T-helper 2 cell (primary cell): ENCODE results near the gene MRAS.

Experiments used
- DNase-seq, 5 experiments: peaks; one replicate each; pipeline versions ENCODE4 v3.0.0 to v3.0.0-alpha.2; 2012 to 2022

Gene MRAS

DNA sequence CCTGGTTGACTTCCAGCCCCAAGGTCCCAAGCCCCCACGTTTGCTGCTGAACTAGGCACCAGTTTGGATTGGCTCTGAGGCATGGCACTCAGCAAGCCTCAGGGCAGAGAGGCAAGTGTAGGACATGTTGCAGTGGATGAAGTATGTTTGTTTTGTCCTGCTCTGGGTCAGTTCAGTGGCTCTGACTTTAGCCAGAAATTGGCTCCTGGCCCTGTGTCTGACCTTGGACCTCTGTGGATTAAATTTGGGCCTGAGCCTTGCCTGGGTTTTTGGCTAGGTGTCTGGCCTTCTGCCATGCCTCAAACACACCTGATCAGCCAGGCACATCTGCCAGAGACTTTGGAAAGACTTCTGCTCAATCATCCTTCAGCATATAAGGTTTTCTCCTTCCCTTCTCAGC, 3.6 kb upstream of the MRAS start:
- DNase-seq, result no peak

DNA sequence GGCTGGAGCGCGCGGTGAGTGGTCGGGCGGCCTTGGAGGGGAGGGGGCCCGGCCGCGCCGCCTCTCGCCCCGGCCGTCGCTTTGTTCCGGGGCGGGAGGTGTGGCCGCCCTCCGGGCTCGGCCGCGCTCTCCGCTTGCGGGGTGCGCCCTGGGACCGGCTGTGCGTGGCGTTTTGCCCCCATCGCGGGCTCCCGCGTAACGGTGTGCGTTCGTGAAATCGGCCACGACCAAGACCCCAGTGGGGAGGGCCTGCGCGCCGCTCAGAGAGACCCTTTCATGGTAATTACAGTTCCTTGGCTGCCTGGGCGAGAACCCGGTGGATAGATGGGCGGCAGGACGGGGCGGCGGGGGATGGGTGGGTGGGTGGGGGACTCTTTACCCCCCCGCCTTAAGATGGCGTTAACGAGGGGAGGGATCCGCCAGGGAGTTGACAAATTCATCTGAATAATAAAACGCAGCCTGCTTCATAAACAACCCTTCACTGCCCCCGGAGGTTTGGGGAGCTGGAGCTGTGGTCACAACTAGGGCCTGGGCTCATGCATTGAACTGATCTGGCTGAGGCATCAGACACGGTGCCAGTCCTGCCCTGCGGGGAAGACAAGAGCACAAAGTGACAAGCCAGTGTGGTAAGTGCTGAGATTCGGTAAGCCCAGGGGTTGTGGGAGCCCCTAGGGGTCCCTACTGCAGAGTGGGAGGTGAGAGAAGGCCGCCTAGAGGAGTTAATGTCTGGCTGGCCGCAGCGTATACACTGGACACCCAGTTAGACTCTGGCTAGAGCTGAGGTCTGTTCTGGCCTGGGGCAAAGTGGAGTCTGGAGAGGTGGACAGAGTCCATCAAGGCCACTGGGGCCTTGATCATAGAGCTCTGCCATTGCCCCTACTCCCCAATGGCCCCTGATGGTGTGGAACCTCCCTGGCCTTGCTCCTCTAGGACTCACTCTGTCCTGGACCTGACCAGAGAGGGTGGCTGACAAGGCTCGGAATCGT, 668 bp downstream of the MRAS start:
- no peak for DNase-seq

DNA sequence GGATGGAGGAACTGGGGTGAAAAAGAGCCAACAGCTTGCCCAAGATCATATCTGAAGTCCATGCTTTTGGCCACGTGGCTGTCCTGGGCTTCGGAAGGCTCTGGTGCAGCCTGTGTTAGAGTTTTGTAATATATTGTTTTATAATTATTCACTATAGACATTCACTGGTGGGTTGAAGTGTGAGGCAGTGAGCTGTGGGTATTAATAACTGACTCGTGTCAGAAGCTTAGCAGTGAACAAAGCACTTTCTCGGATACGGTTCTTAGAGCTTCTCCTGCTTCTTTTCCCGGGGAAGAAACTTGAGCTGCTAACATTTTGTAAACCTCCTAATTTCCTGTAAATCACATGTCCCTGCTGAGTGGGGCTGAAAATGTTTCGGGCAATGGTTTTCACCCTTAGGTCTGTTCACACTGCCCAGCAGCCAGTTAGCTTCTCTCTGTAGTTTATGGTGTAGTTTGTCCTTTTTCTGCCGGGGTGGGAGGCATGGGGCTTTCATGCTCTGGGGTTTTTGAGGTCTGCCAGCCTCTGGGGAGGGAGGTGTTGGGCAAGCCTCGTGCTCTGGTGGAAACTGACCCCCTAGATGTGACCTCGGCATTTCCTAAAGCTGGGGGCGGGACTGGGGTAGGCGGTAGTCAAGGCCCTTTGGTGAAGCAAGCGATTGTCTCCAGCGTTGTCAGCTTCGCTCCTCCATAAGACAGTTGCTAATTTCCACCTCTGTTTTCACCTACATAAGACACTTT, 1.7 kb downstream of the MRAS start:
- no peak for DNase-seq

DNA sequence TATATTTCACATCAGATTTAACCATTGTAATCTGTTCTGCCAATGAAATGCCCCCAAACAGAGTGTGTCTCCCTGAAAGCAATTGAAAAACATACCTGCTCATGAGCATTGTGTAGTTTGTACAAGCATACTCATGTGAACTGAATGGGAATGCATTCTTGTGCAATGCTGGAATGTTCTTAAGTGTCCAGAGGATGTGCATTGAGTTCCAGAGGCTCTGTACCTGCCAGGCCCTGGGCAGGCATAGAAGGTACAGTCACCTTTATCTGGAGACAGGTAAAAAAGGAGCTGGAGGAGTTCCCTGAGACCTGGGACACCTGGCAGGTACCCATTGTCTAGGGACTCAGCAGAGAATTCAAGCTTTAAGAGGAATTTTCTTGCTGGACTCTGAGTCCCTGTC, 2.8 kb downstream of the MRAS start:
- no peak for DNase-seq

DNA sequence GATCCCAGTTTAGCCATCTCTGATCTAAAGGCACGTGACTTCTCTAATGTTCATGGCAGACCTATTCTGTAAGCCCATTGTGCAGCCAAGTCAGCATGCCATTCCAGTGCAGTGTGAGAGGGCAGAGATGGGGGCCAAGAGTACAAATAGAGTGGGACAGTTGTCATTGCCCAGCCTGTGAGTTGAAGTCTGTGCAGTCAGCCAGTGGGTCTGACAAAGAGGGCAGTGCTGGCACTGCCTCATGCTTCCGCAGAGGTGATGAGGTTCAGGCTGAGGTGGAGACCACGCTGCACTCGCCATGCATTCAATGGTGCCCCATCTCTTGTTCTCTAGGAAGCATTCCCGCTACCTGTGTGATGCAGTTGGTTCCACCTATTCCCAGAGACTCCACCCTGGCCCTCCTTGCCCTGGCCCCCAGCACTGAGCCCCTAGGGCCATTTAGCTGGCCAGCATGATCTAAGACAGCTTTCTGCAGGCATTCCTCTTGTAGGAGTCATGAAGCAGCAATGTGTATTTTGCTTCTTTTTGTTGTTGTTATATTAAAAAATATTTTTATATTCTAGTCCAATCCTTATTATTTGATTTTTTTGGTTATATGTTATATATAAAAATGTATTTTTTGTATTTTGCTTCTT, 3.7 kb downstream of the MRAS start:
- no peak for DNase-seq

DNA sequence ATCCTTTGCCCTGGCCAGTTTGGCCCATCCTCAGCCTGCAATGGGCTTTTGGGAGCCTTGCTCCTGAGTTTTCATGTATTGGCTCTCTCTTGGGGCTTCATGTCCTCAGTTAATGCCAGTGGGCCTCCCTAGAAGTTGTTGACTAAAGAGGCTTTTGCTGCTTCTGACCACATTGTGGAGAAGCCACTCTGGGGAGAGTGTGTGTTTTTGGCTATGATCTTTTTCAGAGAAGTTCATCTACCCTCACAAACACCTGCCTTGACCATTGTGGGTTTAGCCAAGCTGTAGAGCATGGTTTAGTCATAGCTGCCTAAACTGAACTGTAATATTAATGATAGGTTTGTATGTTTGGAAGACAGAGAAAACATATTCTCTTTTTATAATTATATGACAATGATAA, 6.0 kb downstream of the MRAS start:
- DNase-seq, result no peak

DNA sequence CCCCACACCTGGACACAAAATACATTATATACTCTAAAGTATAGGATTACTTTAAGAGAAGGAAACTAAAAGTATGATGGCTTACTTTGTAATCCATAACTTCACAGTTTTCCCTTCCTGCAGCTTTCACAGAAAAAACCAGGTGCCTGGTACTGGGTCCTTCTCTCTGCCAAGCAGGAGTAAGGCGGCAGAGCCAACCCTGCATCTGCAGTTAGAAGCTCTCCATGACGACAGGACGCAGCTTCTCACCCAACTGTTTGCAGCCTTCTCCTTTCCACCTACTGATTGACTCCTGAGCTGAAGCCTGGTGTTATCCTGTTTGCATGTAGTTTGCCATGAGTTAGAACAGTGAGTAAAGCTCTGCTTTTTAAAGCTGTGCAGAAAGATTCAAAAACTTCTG, 6.7 kb downstream of the MRAS start:
- DNase-seq, result no peak

DNA sequence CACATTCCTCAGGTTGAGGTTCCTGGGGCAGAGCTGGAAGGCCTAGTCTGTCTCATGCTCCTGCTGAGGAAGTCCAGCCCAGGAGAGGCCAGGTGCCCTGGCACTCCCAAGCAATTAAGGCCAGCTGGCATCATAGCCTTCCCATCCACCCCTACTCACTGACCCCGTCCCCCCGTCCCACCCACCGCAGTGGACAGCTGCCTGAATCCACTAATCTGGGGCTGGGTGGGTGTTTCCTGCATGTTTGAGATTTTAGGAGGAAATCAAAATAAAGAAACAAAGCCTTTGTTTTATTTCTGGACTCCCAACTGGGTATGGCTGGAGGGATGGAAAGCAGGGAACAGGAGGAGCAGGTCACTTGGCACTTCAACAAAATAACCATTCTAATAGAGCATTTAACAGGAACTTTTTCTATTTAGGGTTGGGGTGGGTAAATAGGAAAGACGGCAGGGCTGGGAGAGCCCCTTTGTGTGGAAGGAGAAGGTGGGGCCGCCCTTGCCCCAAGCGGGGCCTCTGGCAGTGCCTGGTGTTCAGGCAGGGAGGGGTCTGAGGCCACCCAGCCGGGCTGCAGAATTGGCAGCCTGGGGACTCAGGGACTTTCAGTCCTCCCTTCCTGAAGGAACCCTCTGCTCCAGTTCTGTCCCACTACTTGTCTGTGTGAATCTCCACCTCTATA, 8.5 kb downstream of the MRAS start:
- no peak for DNase-seq

DNA sequence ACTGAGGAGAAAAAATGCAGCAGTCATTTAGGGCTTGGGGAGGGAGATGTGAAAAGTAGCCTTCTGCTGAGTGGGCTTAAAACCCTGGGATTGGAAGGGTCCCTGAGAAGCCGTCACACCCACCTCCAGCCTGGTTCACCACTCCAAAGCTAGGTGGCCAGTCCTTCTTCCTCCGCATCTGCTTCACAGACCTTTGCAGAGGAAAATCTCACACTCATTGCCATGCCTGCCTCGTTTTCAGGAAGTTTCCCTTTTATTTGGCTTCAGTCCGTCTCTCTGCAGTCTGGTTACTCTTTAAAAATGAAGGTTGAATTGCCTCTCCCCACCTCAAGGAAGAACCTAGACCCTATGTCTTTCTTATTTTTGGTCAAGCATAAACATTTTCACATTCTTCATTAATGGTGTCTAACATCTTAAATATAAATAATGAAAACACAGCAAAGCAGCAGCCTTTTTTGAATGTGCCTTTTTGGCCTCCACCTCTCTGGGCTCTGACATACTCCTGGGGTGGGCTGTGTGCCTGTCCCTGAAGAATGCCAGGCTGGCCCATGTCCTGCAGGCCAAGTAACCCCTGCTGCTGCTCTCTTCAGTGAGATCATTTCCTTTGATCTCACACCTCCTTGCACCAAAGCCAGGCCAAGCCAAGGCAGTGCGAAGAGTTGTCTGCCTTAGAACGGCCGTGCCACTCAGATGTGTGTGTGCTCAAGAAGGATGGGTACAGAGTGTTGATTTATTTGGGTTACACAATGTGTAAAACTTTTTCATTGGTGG, 11.0 kb downstream of the MRAS start:
- no peak for DNase-seq

DNA sequence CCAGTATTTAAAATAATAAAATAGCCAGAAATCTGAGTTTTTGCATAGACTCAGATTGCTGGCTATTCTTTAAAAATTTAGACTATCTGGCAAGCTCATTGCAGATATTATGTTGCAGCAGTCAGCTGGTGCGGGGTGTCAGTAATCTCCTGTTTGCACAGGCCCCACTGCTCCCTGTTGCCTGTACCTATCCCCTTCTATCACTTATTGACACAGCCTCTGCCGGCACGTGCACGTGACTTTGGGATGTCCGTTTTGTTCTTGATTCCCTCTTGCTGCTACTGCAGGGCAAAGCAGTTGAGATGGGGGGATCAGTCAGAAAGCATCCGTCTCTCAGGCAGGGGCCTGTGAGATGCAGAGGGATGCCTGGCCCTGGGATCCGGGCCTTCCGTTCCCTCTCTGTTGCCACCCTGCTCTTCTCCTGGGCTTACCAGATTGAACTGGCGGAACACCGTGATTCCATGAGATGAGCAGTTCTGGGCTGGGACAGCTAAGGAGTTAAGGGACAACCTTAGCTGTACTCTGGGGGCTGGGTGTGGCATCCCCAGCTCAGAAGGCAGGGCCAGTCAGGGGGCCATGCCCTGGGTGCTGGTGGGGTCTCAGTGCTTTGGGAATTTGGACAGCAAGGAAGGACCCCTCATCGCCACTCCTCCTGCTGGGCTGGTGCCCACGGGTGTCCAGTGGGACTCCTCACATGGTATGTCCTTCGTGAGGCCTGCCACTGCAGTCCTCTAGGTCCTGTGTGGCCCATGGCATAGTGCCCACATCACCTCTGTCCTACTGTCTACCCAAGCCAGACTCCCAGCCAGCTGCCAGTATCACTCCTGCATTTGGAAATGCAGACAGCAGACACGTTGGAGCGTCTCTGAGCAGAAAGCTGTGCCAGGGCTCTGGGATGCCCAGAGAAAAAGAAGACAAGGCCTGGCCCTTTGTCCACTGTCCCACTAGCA, 11.8 kb downstream of the MRAS start:
- no peak for DNase-seq

DNA sequence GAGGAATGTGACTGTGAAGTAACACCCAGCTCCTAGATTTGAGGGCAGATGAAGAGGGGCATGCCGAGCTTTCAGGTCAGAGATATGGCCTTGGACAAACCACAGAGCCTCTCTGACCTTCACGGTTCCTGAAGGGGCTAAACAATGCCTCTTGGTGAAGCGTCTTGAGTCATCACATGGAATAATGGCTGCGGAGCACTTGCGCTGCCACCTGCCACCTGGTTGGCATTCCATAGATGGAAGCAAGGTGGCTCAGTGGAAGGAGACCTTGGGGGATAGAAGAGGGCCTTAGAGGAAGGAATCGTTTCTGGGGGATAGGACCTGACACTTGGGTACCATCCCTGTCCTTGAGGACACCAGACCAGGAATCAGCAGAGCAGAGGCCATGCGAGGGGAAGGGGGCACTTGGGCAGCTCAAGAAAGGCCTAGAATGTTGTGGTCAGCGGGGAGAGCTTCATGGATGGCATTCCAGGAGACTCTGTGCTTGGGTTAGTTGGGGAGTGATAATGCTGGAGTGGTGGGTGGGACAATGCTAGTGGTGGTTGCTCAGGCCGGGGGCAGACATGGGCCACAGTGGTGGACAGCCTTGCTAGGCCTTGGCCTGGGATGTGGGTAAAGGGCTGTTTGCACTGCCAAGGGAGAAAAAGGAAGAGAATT, 12.6 kb downstream of the MRAS start:
- no peak for DNase-seq

DNA sequence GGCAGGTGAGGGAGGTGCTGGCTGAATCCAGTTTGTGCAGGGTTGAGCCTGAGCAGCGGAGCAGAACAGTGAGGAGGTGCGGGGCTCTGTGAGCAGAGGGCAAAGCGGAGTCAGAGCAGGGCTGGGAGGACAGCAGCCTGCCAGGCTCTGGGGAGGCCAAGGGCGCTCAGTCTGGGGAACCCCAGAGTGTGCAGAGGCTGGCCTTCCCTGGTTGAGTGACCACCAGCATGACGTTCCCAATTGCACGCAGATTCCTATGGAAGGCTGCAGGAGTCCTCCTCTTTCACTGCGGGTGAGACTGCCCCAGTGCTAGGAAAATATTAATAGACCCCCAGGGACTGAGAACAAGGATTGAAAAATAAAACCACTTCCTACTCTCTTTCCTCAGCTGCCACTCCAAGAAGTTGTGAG, 13.2 kb downstream of the MRAS start:
- DNase-seq, result no peak

DNA sequence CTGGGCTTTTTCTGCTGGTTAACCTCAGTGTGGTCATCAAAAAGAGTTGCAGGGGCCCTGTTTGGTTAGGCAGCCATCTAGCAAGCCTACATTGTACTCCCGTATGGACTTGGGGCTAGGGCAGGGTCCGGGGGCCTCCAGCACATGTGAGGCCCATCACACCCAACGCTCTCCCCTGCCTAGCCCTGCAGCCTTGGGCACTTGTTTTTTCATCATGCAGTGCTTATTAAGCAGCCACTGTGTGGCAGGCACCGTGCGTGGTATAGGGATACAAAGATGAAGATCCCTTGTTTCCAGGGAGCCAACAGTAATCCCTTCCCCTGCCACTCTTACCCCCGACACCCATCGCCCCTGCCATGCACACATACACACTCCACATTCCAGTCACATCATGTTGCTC, 14.2 kb downstream of the MRAS start:
- no peak for DNase-seq

DNA sequence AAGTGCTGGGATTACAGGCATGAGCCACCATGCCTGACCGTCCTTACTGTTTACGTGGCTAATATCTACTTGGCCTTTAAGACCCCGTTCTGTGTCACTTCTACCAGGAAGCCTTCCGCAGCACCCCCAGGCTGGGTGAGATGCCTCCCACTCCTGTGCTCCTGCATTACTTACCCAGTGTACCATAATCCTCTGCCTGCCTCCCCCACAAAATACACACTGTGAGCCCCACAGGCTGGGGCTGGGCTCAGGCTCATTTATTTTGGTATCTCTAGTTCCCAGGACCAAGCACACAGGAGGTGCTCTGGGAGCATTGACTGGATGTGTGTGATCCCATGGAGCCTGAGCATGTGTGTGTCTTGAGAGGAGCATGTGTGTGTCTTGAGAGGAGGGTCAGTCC, 14.9 kb downstream of the MRAS start:
- no peak for DNase-seq

DNA sequence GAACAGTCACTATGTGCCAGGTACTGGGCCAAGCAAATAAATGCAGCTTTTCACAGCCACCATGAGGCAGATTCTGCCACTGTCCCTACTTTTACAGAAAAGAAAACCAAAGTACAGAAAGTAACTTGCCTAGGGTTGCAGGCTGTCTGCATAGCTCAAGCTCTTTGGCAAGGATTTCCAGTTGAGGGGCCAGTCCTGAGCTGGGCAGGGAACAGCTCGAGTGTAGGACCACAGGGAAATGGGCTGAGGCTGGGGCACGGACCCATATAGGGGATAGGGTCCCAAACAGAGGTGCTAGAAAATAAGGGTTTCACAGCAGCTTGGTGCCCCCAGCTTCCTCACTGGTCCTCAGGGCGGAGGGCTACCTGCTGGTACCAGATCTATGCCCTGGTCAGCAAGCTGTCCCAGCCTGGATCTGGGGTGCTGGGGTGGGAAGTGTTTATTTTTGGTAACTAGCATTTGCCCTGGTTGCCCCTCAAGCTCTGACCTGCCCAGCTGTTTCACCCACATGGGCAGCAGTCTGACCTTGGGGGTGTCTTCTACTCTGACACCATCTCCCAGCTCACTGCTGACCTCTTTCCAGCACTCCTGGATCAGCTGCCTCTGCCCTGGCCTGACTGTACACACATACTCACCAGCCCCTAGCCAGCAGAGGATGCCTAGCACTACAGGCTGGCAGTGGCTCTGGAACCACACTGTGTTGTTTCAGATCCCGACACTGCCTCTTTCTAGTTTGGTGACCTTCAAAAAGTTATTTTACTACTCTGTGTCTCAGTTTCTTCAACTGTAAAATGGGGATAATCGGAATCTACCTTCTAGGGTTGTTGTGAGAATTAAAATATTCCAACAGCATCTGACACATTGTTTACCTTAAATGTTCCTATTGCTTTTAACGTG, 16.2 kb downstream of the MRAS start:
- no peak for DNase-seq

DNA sequence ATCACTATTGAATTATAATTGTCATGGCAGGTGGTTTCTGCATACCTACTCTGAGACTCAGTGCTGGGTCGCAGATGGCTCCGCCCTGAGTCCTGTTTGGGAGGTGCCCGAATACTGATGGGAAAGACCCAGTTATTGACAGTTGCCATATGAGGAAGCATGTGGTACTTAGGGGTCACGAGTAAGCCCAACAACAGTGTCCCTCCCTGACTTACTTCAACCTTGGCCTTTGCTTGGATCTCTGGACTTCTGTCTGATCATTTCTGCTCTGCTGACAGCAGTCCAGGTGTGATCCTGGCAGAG, 16.8 kb downstream of the MRAS start:
- DNase-seq, result no peak

DNA sequence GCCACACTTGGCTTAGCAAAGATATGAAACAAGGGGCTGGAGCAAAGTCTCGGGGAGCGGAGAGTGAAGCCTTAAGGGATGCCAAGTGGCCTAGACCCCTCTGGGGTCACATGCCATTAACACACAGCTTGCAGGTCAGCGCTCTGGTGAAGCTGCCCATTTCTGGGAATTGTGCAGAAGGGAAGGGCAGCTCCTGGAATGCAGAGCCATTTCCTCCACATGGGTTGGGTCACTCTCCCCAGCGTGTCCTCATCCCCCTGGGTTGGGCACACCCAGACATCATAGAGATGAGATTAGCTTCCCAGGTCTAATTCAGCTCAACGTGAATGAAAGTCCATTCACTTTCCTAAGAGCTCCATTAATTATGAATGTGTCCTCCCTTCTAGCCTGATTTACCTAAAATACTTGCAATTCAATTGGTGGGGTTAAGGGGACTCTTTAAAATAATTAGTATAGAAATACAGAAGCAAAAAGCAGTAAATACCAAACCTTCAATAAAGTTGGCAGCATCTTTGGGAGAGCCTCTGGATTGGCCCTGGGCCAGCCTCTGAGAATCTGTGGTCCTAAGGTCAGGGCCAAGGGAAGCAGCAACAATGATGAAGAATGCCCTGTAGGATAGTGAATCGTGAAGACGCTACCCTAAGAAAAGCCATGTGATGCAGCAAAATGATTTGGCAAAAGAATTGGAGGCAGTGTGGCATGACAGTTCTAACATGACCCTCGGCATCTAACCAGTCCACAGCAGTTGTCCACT, 17.8 kb downstream of the MRAS start:
- DNase-seq, result no peak

DNA sequence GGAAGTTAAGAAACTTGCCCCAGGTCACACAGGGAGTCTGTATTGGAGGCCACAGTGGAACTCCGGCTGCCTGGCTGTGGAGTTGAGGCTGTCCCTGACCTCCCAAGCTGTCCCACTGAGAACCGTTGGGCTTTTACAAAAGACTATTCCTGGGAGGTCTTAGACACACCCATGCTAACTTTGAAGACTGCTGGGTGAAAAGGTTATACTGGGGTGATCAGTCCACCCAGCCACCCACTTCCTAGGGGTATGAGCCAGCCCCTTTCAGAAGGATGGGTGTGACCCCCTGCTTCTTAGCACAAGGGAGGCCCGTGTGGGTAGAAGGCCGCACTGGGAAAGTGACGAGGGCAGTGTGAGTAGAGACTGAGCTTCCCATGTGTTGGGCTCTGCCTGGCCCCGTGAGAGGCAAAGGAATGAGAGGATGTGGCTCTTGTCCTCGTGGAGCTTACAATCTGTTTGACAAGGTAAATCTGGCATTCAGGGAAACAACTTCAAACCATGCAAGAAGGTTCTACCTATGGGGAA, 19.0 kb downstream of the MRAS start:
- DNase-seq, result no peak

DNA sequence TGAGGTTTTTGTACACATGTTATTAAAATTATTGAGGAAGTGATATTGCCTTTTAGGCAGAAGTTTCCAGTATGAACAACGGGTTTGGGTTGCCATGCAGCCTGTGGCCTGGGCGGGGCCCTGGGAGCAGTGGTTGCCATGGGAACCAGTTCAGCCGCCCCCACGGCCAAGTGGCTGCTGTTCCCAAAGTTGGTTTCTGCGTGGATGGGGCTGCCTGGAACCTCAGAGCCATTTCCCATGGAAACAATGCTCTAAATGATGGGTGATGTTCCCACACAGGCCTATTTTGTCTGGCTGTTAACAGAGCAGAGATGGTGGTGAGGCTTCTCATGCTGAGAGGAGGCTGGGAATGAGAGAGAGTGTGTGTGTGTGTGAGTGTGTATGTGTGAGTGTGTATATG, 19.5 kb downstream of the MRAS start:
- no peak for DNase-seq
